Activated CD8-positive, alpha-beta memory T cell treated with anti-CD3 and anti-CD28 coated beads, Interleukin-2, amount 50 U/mL, for 24 hours (primary cell): Measurements from ENCODE around the gene SDK1.
"Not testable (repeated sequence)": the region's sequence is repeated elsewhere in the genome, so short reads cannot be mapped to it uniquely, and the experiment has no call there.

Source experiments
- DNase-seq: peaks from one replicate; pipeline ENCODE4 v3.0.0-alpha.2; 2020; ENCODE audit errors: extremely low read depth

The SDK1 gene

GRCh38 chr7:3650844-3651243 is 349.8 kb downstream of the SDK1 start:
- DNase-seq = no peak

GRCh38 chr7:3655635-3656034 is 354.6 kb downstream of the SDK1 start:
- DNase-seq = no peak

- no peak for DNase-seq
Measured at GRCh38 chr7:3657206-3657605, 356.2 kb downstream of the SDK1 start.

GRCh38 chr7:3668743-3669142 is 367.7 kb downstream of the SDK1 start:
- DNase-seq = no peak

GRCh38 chr7:3670898-3671297 is 369.8 kb downstream of the SDK1 start:
- no peak for DNase-seq

GRCh38 chr7:3673524-3673923 is 372.5 kb downstream of the SDK1 start:
- DNase-seq = no peak

GRCh38 chr7:3678314-3678810 is 377.3 kb downstream of the SDK1 start:
- no peak for DNase-seq

- DNase-seq = no peak
Measured at GRCh38 chr7:3682028-3682710, 381.1 kb downstream of the SDK1 start.

- DNase-seq = no peak
Measured at GRCh38 chr7:3683546-3684539, 382.8 kb downstream of the SDK1 start.

GRCh38 chr7:3688071-3688470 is 387.0 kb downstream of the SDK1 start:
- no peak for DNase-seq

- DNase-seq = no peak
Measured at GRCh38 chr7:3688842-3689241, 387.8 kb downstream of the SDK1 start.

- DNase-seq = no peak
Measured at GRCh38 chr7:3691478-3692158, 390.6 kb downstream of the SDK1 start.

- DNase-seq = no peak
Measured at GRCh38 chr7:3695602-3696001, 394.6 kb downstream of the SDK1 start.

- DNase-seq = no peak
Measured at GRCh38 chr7:3696113-3696512, 395.1 kb downstream of the SDK1 start.

GRCh38 chr7:3697472-3697871 is 396.4 kb downstream of the SDK1 start:
- no peak for DNase-seq

- DNase-seq = no peak
Measured at GRCh38 chr7:3705258-3705657, 404.2 kb downstream of the SDK1 start.

- DNase-seq = not testable (repeated sequence)
Measured at GRCh38 chr7:3706091-3706490, 405.0 kb downstream of the SDK1 start.

- no peak for DNase-seq
Measured at GRCh38 chr7:3710122-3710521, 409.1 kb downstream of the SDK1 start.

- no peak for DNase-seq
Measured at GRCh38 chr7:3710531-3710930, 409.5 kb downstream of the SDK1 start.

- DNase-seq = no peak
Measured at GRCh38 chr7:3712841-3713240, 411.8 kb downstream of the SDK1 start.

- DNase-seq = no peak
Measured at GRCh38 chr7:3721422-3721821, 420.4 kb downstream of the SDK1 start.

GRCh38 chr7:3722396-3722922 is 421.4 kb downstream of the SDK1 start:
- no peak for DNase-seq
